Aorta (tissue), 5 donors: ENCODE data around the gene GALNT9. TPM values are rescaled to one million over a fixed set of nuclear protein-coding genes. Genes with fewer than 3 reads are reported as not detected.

Experiments used
- ATAC-seq: fragments of 200-7000 bp; cut with Tn5 transposase; one replicate; pipeline ENCODE4 v1.9.1; 2022; ENCODE audit warnings: moderate library complexity; ENCODE audit not compliant: low FRiP score
- DNase-seq, 2 donors: peaks; one replicate each; pipeline ENCODE4 v3.0.0-alpha.2; 2020
- H3K27ac ChIP-seq, 2 donors: one replicate each; pipeline ENCODE4 v1.5.1; 2013; ENCODE audit warnings: low read length in 2 of 2, mild to moderate bottlenecking in 2 of 2, moderate library complexity in 2 of 2, control low read depth in 1 of 2, inconsistent platforms in 1 of 2, low read depth in 1 of 2
- H3K27me3 ChIP-seq, 2 donors: one replicate each; pipeline ENCODE4 v1.6.1; 2013; ENCODE audit warnings: control low read depth in 1 of 2, low read length in 1 of 2, mild to moderate bottlenecking in 1 of 2, moderate library complexity in 1 of 2; ENCODE audit not compliant: insufficient read depth in 2 of 2, control insufficient read depth in 1 of 2
- H3K36me3 ChIP-seq, 2 donors: one replicate each; pipeline ENCODE4 v1.6.1; 2013; ENCODE audit warnings: control low read depth in 1 of 2, low read length in 1 of 2, mild to moderate bottlenecking in 1 of 2; ENCODE audit not compliant: insufficient read depth in 2 of 2, control insufficient read depth in 1 of 2
- H3K4me1 ChIP-seq, 2 donors: one replicate each; pipeline ENCODE4 v1.6.1; 2013; ENCODE audit warnings: low read length in 2 of 2, control low read depth in 1 of 2, mild to moderate bottlenecking in 1 of 2, moderate library complexity in 1 of 2; ENCODE audit not compliant: insufficient read depth in 2 of 2, control insufficient read depth in 1 of 2
- H3K4me3 ChIP-seq, 2 donors: one replicate each; pipeline ENCODE4 v1.5.1; 2013; ENCODE audit warnings: low read length in 2 of 2, control low read depth in 1 of 2, mild to moderate bottlenecking in 1 of 2
- H3K9me3 ChIP-seq: one replicate; pipeline ENCODE4 v1.6.1; 2013; ENCODE audit warnings: mild to moderate bottlenecking, low read length; ENCODE audit not compliant: control insufficient read depth
- WGBS, 2 donors: extraction: QIAGEN DNeasy Blood & Tissue Kit; methylation state at CpG; one replicate each; pipeline ENCODE4 v1.1.7; 2013; 5-methylcytosine and 5-hydroxymethylcytosine counted together
- intact Hi-C, 2 donors: fragments of 100-400 bp; cut with DNase I; formaldehyde crosslinking; loops; one replicate each; pipeline versions ENCODE4 v1.14.2 to v1.15.0; 2022
- polyA plus RNA-seq, 2 donors: library from polyadenylated mRNA; stranded (reverse); fragments of 200-250 nt; gene quantifications; one replicate each; pipeline ENCODE4 v1.2.3, GENCODE V29; 2013
- total RNA-seq, 2 donors: library from RNA; stranded (reverse); fragmentation: NEBNext Ultra II Directional; extraction: Animal tissue kit (Norgen Biotek cat#: 25700); gene quantifications; one replicate each; pipeline ENCODE4 v1.2.1, GENCODE V29; 2021
- donor health status: healthy with polysubstance abuse.
- donor health status: Bipolar disorder and iron deficiency.
- donor health status: DM: no; HTN: no; CAD: no.
- donor health status: DM: no; HTN: no; CAD: no.
- donor health status: DM: yes; HTN: yes; CAD: no.

The GALNT9 gene
- total and polyA plus RNA-seq, 4 donors = 0.62 to 0.84 TPM; not detected in 2

DNA sequence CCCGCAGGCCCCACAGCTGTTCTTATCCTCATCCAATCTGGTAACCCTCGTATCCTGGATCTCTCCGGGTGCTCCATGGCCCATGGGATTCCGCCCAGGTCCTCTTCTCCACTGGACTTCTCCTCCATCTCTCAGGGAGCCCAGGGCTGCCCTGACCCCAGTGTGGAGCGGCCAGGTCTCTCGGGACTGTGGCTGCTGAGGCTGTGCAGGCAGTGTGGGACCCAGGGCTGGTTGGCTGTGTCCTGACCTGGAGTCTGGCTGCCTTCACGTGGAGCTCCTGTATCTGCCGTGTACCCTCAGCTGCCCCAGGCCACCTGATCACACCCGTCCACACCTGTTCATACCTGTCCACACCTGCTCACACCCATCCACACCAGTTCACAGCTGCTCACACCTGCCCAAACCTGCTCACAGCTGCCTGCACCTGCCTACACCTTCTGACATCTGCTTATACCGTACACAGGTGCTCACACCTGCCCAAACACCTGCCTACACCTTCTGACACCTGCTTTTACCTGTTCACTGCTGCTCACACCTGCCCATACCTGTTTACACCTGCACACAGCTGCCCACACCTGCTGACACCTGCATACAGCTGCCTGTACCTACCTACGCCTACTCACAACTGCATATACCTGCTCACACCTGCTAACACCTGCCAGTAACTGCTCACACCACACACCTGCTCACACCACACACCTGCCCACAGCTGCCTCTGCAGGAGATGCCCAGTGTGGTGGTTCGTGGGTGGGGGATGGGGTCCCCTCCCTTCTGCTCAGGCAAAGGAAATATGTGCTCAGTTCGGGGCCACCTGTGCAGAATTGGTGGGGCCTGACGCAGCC lies 92.2 kb downstream of the GALNT9 start:
- H3K9me3 ChIP-seq = no peaks in the 10 kb centered on the region
- H3K4me3 ChIP-seq = no peak overlapping the region
- no peaks in the 10 kb centered on the region for H3K27me3 ChIP-seq
- no peak overlapping the region for H3K27ac ChIP-seq
- no peaks in the 10 kb centered on the region for H3K4me1 ChIP-seq
- peak; percentile 15 for ATAC-seq
- WGBS, 2 donors = 81 to 88% methylated on average over 14 of the region's 14 CpGs
- no peaks in the 10 kb centered on the region for H3K36me3 ChIP-seq
- intact Hi-C loops = no loop called here
- peak; percentile 30 to 65 for DNase-seq

DNA sequence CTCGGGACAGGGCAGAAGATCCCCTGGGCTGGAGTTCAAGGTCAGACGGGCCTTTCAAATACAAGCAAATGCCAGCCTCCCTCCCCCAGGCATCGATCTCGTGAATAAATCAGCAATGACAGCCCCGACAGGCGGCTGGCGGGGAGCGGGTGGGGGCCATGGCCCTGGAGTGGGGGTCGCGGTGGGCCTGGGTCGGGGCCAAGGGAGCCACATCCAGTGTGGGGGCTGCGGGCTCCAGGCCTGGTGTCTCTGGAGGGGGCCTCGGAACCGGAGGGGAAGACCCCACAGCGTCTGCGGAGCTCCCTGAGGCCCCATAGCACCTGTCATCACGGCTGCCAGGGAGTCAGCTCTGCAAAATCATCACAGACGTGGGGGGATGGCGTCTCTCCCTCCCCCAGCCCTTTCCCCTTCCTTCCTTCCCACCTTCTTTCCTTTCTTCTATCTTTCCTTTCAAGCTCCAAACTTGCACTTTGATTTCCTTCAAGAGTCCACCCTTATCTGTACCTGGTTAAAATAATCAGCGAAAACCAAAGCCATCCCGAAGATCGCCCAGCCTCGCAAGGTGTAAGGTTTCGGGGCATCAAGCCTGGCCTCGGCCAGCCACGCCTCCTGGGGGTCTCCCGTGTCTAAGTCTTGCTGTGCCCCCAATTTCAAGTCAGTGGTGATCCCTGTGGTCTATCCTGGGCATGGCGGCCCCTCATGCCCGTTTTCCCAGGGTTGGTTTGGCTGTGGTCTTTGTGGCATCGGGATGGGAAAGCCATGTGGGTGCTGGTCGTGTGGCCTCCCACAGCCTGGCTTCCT lies 93.1 kb downstream of the GALNT9 start:
- no peaks in the 10 kb centered on the region for H3K4me1 ChIP-seq
- ATAC-seq = no peak
- no peaks in the 10 kb centered on the region for H3K27me3 ChIP-seq
- DNase-seq = peak in 1 of 2 donors; percentile 37
- no peaks in the 10 kb centered on the region for H3K36me3 ChIP-seq
- WGBS, 2 donors = 51 to 74% methylated on average over 31 of the region's 31 CpGs
- no peak overlapping the region for H3K4me3 ChIP-seq
- intact Hi-C loops = no loop called here
- no peaks in the 10 kb centered on the region for H3K9me3 ChIP-seq
- no peak overlapping the region for H3K27ac ChIP-seq

DNA sequence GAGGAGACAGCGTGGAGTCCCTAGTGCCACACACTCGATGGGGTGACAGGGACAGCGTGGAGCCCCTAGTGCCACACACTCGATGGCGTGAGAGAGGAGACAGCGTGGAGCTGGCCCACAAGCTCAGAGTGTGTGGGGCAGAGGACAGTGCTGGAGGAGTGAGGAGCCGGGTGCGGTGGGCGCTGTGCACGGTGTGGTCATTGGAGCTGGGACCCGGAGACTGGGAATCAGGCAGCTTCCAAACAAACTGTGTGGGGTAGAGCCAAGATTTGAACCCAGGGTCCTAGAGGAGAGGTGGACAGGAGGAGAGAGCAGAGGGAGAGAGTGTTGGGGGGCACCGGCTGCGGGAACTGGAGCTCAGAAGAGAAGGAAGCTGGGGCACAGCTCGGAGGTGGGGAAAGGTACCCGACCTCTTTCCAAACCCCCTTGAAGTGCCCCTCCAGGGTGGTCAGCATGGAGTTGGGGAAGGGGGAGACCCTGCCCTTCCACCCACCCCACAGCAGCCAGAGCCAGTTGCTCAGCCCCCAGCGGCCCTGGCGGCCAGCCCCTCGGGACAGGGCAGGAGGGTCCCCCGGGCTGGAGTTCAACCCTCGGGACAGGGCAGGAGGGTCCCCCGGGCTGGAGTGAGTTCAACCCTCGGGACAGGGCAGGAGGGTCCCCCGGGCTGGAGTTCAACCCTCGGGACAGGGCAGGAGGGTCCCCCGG lies 94.1 kb downstream of the GALNT9 start:
- no peak for ATAC-seq
- intact Hi-C loops = no loop called here

DNA sequence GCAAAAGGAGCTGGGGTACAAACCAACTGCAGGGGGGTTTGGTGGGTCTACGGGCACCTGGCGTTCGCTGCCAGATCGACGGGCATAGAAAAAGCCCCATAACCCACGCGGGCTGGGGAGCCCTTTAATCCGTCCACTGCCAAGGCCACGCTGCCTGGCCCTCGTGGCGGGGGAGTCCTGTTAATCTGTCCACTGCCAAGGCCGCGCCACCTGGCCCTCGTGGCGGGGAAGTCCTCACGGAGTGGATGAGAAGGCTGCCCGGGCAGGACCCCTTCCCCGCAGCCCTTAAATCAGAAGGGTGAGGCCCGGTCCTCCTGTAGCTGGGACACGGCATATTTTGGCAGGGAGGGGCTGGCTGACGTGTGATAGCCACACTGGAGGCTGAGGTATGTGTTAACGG lies 99.0 kb downstream of the GALNT9 start:
- no peak overlapping the region for H3K4me3 ChIP-seq
- H3K4me1 ChIP-seq = no peaks in the 10 kb centered on the region
- peaks cover 0 to 2% of the 10 kb centered on the region in 2 donors for H3K27me3 ChIP-seq
- no peak overlapping the region for H3K27ac ChIP-seq
- intact Hi-C loops = no loop called here
- no peak for ATAC-seq
- H3K36me3 ChIP-seq = no peaks in the 10 kb centered on the region
- WGBS, 2 donors = 87% methylated on average over 22 of the region's 22 CpGs
- peak in 1 of 2 donors; percentile 7 for DNase-seq
- no peaks in the 10 kb centered on the region for H3K9me3 ChIP-seq

More for the DNA sequence above, 94.1 kb downstream of the GALNT9 start:
- WGBS, 2 donors = 78 to 88% methylated on average over 19 to 25 of the region's 25 CpGs
- Histone ChIP-seq H3K4me1 (no peaks in the 10 kb centered on the region), H3K27ac (no peak overlapping the region), H3K9me3 (no peaks in the 10 kb centered on the region), H3K4me3 (no peak overlapping the region), H3K36me3 (no peaks in the 10 kb centered on the region), H3K27me3 (no peaks in the 10 kb centered on the region)
- DNase-seq = peak in 1 of 2 donors; percentile 17

DNA sequence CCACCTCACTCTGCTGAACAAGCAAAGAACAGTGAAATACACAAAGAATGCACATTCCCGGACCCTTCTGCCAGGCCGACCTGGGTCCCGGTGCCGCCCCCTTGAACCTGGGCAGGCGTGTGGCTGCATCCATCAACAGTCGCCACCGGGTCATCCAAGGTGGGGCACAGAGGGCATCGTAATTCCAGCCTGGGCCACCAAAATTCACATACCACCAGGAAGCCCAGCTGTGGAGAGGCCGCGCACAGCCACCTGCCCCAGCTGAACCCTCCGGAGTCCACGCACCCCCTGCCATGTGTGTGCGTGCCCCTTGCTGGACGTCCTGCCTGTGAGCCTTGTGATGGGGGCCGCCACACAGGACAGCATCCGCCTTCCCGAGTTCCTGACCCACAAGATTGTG lies 99.5 kb downstream of the GALNT9 start:
- ATAC-seq = no peak
- Histone ChIP-seq H3K27me3 (peaks cover 0 to 2% of the 10 kb centered on the region in 2 donors), H3K4me1 (no peaks in the 10 kb centered on the region), H3K9me3 (no peaks in the 10 kb centered on the region), H3K36me3 (no peaks in the 10 kb centered on the region), H3K27ac (no peak overlapping the region), H3K4me3 (no peak overlapping the region)
- 87% methylated on average over 17 of the region's 17 CpGs for WGBS, 2 donors
- intact Hi-C loops = no loop called here
- DNase-seq = peak; percentile 16 to 61

DNA sequence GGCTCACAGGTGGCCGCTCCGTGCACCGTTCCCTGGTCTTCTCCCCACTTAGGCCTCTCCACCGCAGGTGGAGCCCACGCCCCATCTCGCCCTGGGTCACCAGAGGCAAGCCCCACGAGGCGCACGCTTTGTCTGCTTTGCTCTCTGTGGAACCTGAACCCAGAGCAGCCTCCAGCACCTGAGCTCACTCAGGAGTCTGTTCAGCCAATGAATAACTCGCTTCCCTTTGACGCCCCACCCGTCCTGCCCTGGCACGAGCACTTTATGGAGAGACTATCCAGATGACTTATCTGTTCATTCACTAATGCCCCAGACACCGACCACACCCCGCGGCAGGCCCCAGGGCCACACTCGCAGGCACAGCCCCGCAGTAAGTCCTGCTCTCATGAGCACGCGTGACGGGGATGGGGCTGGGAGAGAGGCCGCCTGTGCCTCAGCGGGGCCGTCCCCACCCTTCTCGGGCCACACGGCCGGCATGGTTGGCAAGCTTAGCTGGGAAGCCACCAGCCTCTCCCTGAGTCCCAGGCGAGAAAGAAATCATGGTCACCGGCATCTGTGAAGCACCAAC lies 100.1 kb downstream of the GALNT9 start:
- Histone ChIP-seq H3K9me3 (no peaks in the 10 kb centered on the region), H3K4me3 (no peak overlapping the region), H3K27ac (no peak overlapping the region), H3K27me3 (peaks cover 0 to 2% of the 10 kb centered on the region in 2 donors), H3K36me3 (no peaks in the 10 kb centered on the region), H3K4me1 (no peaks in the 10 kb centered on the region)
- intact Hi-C loops = no loop called here
- ATAC-seq = no peak
- peak; percentile 33 to 70 for DNase-seq
- 86 to 87% methylated on average over 29 of the region's 29 CpGs for WGBS, 2 donors

DNA sequence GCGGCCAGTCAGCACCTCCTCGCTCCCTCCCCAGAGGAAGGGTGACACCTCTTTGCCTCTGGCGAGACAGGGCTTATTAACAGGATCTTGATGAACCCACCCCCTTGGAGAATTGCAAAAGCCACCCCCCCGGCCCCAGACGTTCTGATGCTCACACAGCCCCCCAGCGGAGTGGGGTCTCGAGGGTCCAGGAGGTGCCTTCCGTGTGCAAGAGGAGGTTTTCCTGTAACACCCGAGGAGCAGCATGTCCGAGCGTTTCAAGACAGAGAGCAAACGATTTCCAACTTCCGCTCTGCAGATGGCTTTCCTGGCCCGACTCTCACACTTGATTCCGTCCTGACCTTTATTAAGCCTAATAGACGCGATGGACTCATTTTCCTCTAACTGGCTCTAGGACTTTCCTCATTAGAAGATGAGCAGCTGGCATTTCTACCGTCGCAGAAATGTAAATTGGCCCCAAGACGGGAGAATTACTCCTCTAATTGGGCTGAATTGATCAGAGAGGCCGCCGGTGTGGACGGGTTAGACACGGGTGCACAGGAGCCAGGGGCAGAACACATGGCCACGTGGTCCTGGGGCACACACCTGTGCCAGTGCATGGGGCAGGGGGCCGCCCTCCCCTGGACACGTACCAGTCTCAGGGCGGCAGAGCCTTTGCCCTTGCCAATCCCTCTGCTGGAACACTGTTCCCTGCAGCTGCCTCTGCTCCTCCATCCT lies 100.8 kb downstream of the GALNT9 start:
- Histone ChIP-seq H3K9me3 (no peaks in the 10 kb centered on the region), H3K4me3 (no peak overlapping the region), H3K36me3 (no peaks in the 10 kb centered on the region), H3K27me3 (peaks cover 0 to 2% of the 10 kb centered on the region in 2 donors), H3K4me1 (no peaks in the 10 kb centered on the region), H3K27ac (no peak overlapping the region)
- ATAC-seq (no peak), DNase-seq (peak; percentile 32 to 68)
- intact Hi-C loops = no loop called here
- WGBS, 2 donors = 56 to 63% methylated on average over 28 of the region's 28 CpGs
